ENCODE measurements around the gene BHLHA9. TPM values are rescaled to one million over a fixed set of nuclear protein-coding genes. Genes with fewer than 3 reads are reported as not detected.

The BHLHA9 gene
- total RNA-seq, 1 experiment from 2014 or later, result not detected

GRCh38 chr17:1228781-1229348, 41.4 kb upstream of the BHLHA9 start:
- no peaks in the 10 kb centered on the region for H3K9me3 Mint-ChIP-seq
- ATAC-seq (no peak), DNase-seq (ENCODE audit: low spot score) (no peak)
- peaks cover 8% of the 10 kb centered on the region for H3K4me1 Mint-ChIP-seq
- H3K27me3 Mint-ChIP-seq (ENCODE audit: low read depth), result peaks cover 80% of the 10 kb centered on the region
- no peak overlapping the region for H3K4me3 Mint-ChIP-seq
- no peak for TF ChIP-seq MLX (CRISPR knock-in tag; IDR thresholded peaks at IDR 0.05)
- no peak for TF ChIP-seq MYBL2 (CRISPR knock-in tag; IDR thresholded peaks at IDR 0.05)
- peak; percentile 86 for TF ChIP-seq ZNF423 (CRISPR knock-in tag; IDR thresholded peaks at IDR 0.05)
- no peak for TF ChIP-seq ERG (CRISPR knock-in tag; IDR thresholded peaks at IDR 0.05)
- TF ChIP-seq ZMAT4 (CRISPR knock-in tag; IDR thresholded peaks at IDR 0.05), result no peak
- H3K36me3 Mint-ChIP-seq, result peaks cover 2% of the 10 kb centered on the region; the same call in 1 of the 2 replicates
- POLR2A ChIA-PET, result no interaction called here
- CTCF ChIA-PET, result interaction anchor here (0.8 to 3.0 kb wide), 12 partner anchors 8 to 400 kb away, joined by 3 to 17 read pairs (median 5); partner anchors contain the start of gene SLC43A2
- no peak overlapping the region for H3K27ac Mint-ChIP-seq

GRCh38 chr17:1229349-1229899, 40.8 kb upstream of the BHLHA9 start:
- ChIA-PET POLR2A (interaction anchor here (0.6 kb wide), 1 partner anchor 204 kb away, joined by 4 read pairs; no protein-coding TSS in a partner anchor), CTCF (interaction anchor here (0.8 to 3.0 kb wide), 11 partner anchors 9 to 400 kb away, joined by 3 to 17 read pairs (median 5); partner anchors contain the start of gene SLC43A2)
- Mint-ChIP-seq H3K9me3 (no peaks in the 10 kb centered on the region), H3K27ac (no peak overlapping the region), H3K4me1 (peaks cover 8% of the 10 kb centered on the region), H3K27me3 (ENCODE audit: low read depth) (peaks cover 77% of the 10 kb centered on the region), H3K36me3 (peaks cover 2% of the 10 kb centered on the region; the same call in 1 of the 2 replicates), H3K4me3 (peak overlapping the region; percentile 34)
- DNase-seq (ENCODE audit: low spot score) (peak; percentile 31), ATAC-seq (peak; percentile 49)
- TF ChIP-seq EMX1 (CRISPR knock-in tag; IDR thresholded peaks at IDR 0.05), result no peak
- 0 out of 2 replicates have a peak, but pooled peaks have one; percentile 29 for TF ChIP-seq FOXP1 (CRISPR knock-in tag; IDR thresholded peaks at IDR 0.05; ENCODE audit: borderline replicate concordance)

- H3K9me3 Mint-ChIP-seq, result no peaks in the 10 kb centered on the region
- H3K36me3 Mint-ChIP-seq, result peaks cover 2% of the 10 kb centered on the region; the same call in 1 of the 2 replicates
- ATAC-seq (peak; percentile 15; the same call in 1 of the 2 replicates), DNase-seq (ENCODE audit: low spot score) (no peak)
- peak overlapping the region; percentile 89 for H3K4me3 Mint-ChIP-seq
- CTCF ChIA-PET, result interaction anchor here (1.5 to 3.0 kb wide), 5 partner anchors 25 to 107 kb away, joined by 3 to 17 read pairs (median 10); no protein-coding TSS in a partner anchor
- H3K4me1 Mint-ChIP-seq, result peaks cover 8% of the 10 kb centered on the region
- H3K27ac Mint-ChIP-seq, result no peak overlapping the region
- H3K27me3 Mint-ChIP-seq (ENCODE audit: low read depth), result peaks cover 74% of the 10 kb centered on the region
- POLR2A ChIA-PET, result interaction anchor here (0.6 kb wide), 1 partner anchor 204 kb away, joined by 4 read pairs; no protein-coding TSS in a partner anchor
- TF ChIP-seq AFF4 (CRISPR knock-in tag; IDR thresholded peaks at IDR 0.05; ENCODE audit: borderline replicate concordance) (no peak), CDX4 (CRISPR knock-in tag; IDR thresholded peaks at IDR 0.05; ENCODE audit: borderline replicate concordance) (no peak), ZBTB43 (CRISPR knock-in tag; IDR thresholded peaks at IDR 0.05) (no peak), PREB (CRISPR knock-in tag; IDR thresholded peaks at IDR 0.05; ENCODE audit: borderline replicate concordance) (no peak), FOXP4 (CRISPR knock-in tag; IDR thresholded peaks at IDR 0.05) (no peak), KAT7 (CRISPR knock-in tag; IDR thresholded peaks at IDR 0.05; ENCODE audit: borderline replicate concordance) (no peak)
Measured at GRCh38 chr17:1229900-1230501, 40.2 kb upstream of the BHLHA9 start.

Measured in WTC11 (cell line).